NB4 (cell line): ENCODE results near the gene CLMN.

Source experiments
- DNase-seq: peaks from one replicate; pipeline ENCODE4 v3.0.0; 2010; ENCODE audit warnings: low read depth
- H3K4me3 ChIP-seq: one replicate; pipeline ENCODE4 v1.5.1; 2011; ENCODE audit warnings: mild to moderate bottlenecking, low read depth, low read length, moderate library complexity
- CTCF ChIP-seq: IDR thresholded peaks from one replicate; pipeline ENCODE4 v1.5.1; 2012; ENCODE audit warnings: low read depth, low read length
- MAX ChIP-seq: IDR thresholded peaks from 2 replicates; pipeline ENCODE4 v1.6.1; 2011; ENCODE audit warnings: low read depth, low read length
- MYC ChIP-seq: IDR thresholded peaks from 2 replicates; pipeline ENCODE4 v1.6.1; 2011; ENCODE audit warnings: low read depth, low read length
- POLR2A ChIP-seq: IDR thresholded peaks from 2 replicates; pipeline ENCODE4 v1.6.1; 2011; ENCODE audit warnings: mild to moderate bottlenecking; ENCODE audit not compliant: insufficient read length; ENCODE audit errors: extremely low read depth

CLMN gene

GRCh38 chr14:95164506-95164905, 155.2 kb downstream of the CLMN start:
- TF ChIP-seq MYC: no peak
- no peak for TF ChIP-seq CTCF
- TF ChIP-seq POLR2A: no peak
- TF ChIP-seq MAX: no peak
- DNase-seq: no peak
- no peak overlapping the region for H3K4me3 ChIP-seq

- no peak for DNase-seq
- no peak overlapping the region for H3K4me3 ChIP-seq
- TF ChIP-seq POLR2A (no peak), MAX (no peak), CTCF (no peak), MYC (no peak)
Measured at GRCh38 chr14:95163666-95164065, 156.0 kb downstream of the CLMN start.

- no peak for DNase-seq
- no peak for TF ChIP-seq MYC
- no peak for TF ChIP-seq MAX
- no peak for TF ChIP-seq CTCF
- no peak for TF ChIP-seq POLR2A
- H3K4me3 ChIP-seq: no peak overlapping the region
Measured at GRCh38 chr14:95163132-95163531, 156.6 kb downstream of the CLMN start.

- DNase-seq: no peak
- TF ChIP-seq CTCF (no peak), MAX (no peak), MYC (no peak), POLR2A (no peak)
- no peak overlapping the region for H3K4me3 ChIP-seq
Measured at GRCh38 chr14:95162641-95163040, 157.1 kb downstream of the CLMN start.

- peak; percentile 92 for DNase-seq
- peak; percentile 56 for TF ChIP-seq POLR2A
- TF ChIP-seq CTCF: no peak
- peak; percentile 45 for TF ChIP-seq MYC
- TF ChIP-seq MAX: no peak
- H3K4me3 ChIP-seq: peak within 1 kb of the TSS; percentile 80
Measured at GRCh38 chr14:95157327-95158189, 162.2 kb downstream of the CLMN start, which contains the start of gene DICER1. DICER1 (minus strand) TSS chr14:95157529; CDS start chr14:95133458, 24,071 bp downstream.

GRCh38 chr14:95157048-95157326, 162.7 kb downstream of the CLMN start:
- TF ChIP-seq CTCF (no peak), MAX (0 out of 2 replicates have a peak, but pooled peaks have one; percentile 22)
- DNase-seq: no peak
- H3K4me3 ChIP-seq: peak overlapping the region; percentile 80
